HepG2 (cell line): Measurements from ENCODE around the gene CDKN2AIP. TPM values are rescaled to one million over a fixed set of nuclear protein-coding genes. Genes with fewer than 3 reads are reported as not detected.

Experiments
- CBFB ChIP-seq: sonication (generic); formaldehyde crosslinking; IDR thresholded peaks from 2 replicates; pipeline ENCODE4 v1.4.0; 2020; ENCODE audit warnings: missing genetic modification reagents
- GTF2F1 ChIP-seq: fragments of 150-350 bp; IDR thresholded peaks from 2 replicates; pipeline ENCODE4 v1.6.1; 2014; ENCODE audit warnings: low read length
- KLF16 ChIP-seq, 2 experiments: sonication (generic) in 1 of 2; formaldehyde crosslinking in 1 of 2; IDR thresholded peaks; 2 replicates each; pipeline versions ENCODE4 v1.6.1 to v1.8.0; 2016 to 2023; ENCODE audit warnings: missing genetic modification reagents in 2 of 2, missing compliant biosample characterization in 1 of 2
- NCOA1 ChIP-seq: sonication (generic); formaldehyde crosslinking; IDR thresholded peaks from 2 replicates; pipeline ENCODE4 v1.9.0; 2021; ENCODE audit warnings: missing genetic modification reagents
- PATZ1 ChIP-seq: sonication (generic); formaldehyde crosslinking; IDR thresholded peaks from 2 replicates; pipeline ENCODE4 v1.4.0; 2020; ENCODE audit warnings: missing genetic modification reagents
- SIN3B ChIP-seq: fragments of 150-350 bp; IDR thresholded peaks from 2 replicates; pipeline ENCODE4 v1.6.1; 2014; ENCODE audit warnings: low read length
- STAG1 ChIP-seq: sonication (generic); formaldehyde crosslinking; IDR thresholded peaks from 2 replicates; pipeline ENCODE4 v1.4.0; 2020; ENCODE audit warnings: missing genetic modification reagents
- TAF15 ChIP-seq: fragments of 200-400 bp; formaldehyde crosslinking; IDR thresholded peaks from one replicate; pipeline ENCODE4 v1.6.1; 2018; ENCODE audit warnings: mild to moderate bottlenecking, low read depth, low read length; ENCODE audit not compliant: poor library complexity, severe bottlenecking
- TIGD3 ChIP-seq: sonication (generic); formaldehyde crosslinking; IDR thresholded peaks from 2 replicates; pipeline ENCODE4 v1.5.1; 2020; ENCODE audit warnings: mild to moderate bottlenecking, missing genetic modification reagents, borderline replicate concordance
- UBTF ChIP-seq: sonication (generic); formaldehyde crosslinking; IDR thresholded peaks from 2 replicates; pipeline ENCODE4 v1.4.0; 2020; ENCODE audit warnings: mild to moderate bottlenecking, missing genetic modification reagents
- polyA plus RNA-seq, 8 experiments: library from polyadenylated mRNA; depleted of rRNA in 3 of 8; stranded (reverse) in 7 of 8; unstranded in 1 of 8; fragments of >200 nt; fragmentation: Illumina TruSeq in 4 of 8; extraction: Trizol in 4 of 8; gene quantifications; 2 replicates each; pipeline versions ENCODE4 v1.2.1 to v1.2.3, GENCODE V29; 2011 to 2016; ENCODE audit warnings: low read depth in 4 of 8, missing spikeins in 1 of 8, mixed read lengths in 1 of 8; ENCODE audit not compliant: insufficient read depth in 1 of 8
- total RNA-seq, 5 experiments: library from RNA; depleted of rRNA; stranded (reverse); fragments of >200 nt; fragmentation: Illumina TruSeq; extraction: Trizol; gene quantifications; 2 replicates each; pipeline ENCODE4 v1.2.3, GENCODE V29; 2016; ENCODE audit warnings: low read depth in 1 of 5
- TF ChIP-seq, protein P1 (sequence below): sonication (generic); formaldehyde crosslinking; IDR thresholded peaks from one replicate; pipeline ENCODE4 v1.5.1; 2020; ENCODE audit warnings: mild to moderate bottlenecking, missing genetic modification reagents; ENCODE audit errors: not compliant biosample characterization
- TF ChIP-seq, protein P2 (sequence below): sonication (generic); formaldehyde crosslinking; IDR thresholded peaks from 2 replicates; pipeline ENCODE4 v1.5.0; 2020; ENCODE audit warnings: missing genetic modification reagents

Gene CDKN2AIP
- total and polyA plus RNA-seq, 2 of the 13 experiments (the other 11 are each of a cell fraction or from before 2014, with no cell fraction given), result 17.0 to 18.7 TPM

DNA sequence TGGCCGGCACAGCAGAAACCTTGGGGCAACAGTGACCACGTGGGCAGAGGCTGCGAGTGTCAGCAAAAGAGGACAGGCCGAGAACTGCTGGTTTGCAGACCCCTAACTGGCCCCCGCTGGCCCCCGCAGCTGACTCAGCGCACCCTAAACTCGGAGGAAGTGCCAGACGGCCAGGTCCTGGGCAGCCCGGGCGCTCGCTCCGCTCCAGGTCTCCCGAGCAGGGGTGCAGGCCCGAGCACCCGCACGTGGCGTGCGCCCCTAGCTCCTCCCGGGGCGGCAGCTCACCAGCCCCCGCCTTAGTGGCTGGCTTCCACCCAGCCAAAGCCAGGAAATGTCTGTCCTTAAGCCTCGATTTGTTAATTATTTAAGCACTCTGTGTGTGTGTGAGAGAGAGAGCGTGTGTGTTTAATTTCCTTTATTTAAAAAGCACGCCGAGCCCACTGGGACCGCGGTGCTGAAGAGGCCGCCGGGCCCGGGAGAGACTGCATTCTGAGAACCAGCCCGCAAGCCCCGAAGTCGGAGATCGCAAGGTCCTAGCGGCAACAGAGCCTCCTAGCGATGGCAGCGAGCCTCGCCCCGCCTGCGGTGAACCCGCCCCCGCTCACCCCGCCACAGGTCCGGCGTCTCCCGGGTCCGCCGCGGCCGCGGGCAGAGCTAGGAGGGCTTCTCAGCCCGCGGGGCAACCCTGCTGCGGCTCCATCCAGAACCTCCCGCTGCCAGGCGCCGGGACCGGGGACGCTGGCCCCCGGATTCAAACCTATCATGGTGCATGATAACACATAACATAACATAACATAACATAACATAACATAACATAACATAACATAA is 45.9 kb upstream of the CDKN2AIP start (continued):
- TF ChIP-seq UBTF (peak; percentile 85), CBFB (CRISPR knock-in tag) (0 out of 2 replicates have a peak, but pooled peaks have one; percentile 34), KLF16 (CRISPR knock-in tag; IDR thresholded peaks at IDR 0.05) (0 out of 4 replicates have a peak, but pooled peaks of 1 of the 2 experiments have one; percentile 33), SIN3B (no peak), STAG1 (CRISPR knock-in tag) (peak; percentile 78), NCOA1 (peak; percentile 41; the same call in 1 of the 2 replicates), PATZ1 (CRISPR knock-in tag) (peak; percentile 74), GTF2F1 (no peak), TIGD3 (CRISPR knock-in tag) (0 out of 2 replicates have a peak, but pooled peaks have one; percentile 26), TAF15 (no peak)
- TF ChIP-seq, protein P1, sequence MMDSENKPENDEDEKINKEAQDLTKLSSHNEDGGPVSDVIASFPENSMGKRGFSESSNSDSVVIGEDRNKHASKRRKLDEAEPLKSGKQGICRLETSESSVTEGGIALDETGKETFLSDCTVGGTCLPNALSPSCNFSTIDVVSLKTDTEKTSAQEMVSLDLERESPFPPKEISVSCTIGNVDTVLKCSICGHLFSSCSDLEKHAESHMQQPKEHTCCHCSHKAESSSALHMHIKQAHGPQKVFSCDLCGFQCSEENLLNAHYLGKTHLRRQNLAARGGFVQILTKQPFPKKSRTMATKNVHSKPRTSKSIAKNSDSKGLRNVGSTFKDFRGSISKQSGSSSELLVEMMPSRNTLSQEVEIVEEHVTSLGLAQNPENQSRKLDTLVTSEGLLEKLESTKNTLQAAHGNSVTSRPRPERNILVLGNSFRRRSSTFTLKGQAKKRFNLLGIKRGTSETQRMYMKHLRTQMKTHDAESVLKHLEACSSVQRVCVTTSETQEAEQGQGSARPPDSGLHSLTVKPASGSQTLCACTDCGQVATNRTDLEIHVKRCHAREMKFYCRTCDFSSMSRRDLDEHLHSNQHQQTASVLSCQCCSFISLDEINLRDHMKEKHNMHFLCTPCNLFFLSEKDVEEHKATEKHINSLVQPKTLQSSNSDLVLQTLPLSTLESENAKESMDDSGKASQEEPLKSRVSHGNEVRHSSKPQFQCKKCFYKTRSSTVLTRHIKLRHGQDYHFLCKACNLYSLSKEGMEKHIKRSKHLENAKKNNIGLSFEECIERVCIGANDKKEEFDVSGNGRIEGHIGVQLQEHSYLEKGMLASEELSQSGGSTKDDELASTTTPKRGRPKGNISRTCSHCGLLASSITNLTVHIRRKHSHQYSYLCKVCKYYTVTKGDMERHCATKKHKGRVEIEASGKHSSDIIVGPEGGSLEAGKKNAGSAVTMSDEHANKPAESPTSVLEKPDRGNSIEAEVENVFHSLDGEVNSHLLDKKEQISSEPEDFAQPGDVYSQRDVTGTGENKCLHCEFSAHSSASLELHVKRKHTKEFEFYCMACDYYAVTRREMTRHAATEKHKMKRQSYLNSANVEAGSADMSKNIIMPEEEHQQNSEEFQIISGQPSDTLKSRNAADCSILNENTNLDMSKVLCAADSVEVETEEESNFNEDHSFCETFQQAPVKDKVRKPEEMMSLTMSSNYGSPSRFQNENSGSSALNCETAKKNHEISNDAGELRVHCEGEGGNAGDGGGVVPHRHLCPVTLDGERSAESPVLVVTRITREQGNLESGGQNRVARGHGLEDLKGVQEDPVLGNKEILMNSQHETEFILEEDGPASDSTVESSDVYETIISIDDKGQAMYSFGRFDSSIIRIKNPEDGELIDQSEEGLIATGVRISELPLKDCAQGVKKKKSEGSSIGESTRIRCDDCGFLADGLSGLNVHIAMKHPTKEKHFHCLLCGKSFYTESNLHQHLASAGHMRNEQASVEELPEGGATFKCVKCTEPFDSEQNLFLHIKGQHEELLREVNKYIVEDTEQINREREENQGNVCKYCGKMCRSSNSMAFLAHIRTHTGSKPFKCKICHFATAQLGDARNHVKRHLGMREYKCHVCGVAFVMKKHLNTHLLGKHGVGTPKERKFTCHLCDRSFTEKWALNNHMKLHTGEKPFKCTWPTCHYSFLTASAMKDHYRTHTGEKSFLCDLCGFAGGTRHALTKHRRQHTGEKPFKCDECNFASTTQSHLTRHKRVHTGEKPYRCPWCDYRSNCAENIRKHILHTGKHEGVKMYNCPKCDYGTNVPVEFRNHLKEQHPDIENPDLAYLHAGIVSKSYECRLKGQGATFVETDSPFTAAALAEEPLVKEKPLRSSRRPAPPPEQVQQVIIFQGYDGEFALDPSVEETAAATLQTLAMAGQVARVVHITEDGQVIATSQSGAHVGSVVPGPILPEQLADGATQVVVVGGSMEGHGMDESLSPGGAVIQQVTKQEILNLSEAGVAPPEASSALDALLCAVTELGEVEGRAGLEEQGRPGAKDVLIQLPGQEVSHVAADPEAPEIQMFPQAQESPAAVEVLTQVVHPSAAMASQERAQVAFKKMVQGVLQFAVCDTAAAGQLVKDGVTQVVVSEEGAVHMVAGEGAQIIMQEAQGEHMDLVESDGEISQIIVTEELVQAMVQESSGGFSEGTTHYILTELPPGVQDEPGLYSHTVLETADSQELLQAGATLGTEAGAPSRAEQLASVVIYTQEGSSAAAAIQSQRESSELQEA (CRISPR knock-in tag), result peak; percentile 12
- TF ChIP-seq, protein P2, sequence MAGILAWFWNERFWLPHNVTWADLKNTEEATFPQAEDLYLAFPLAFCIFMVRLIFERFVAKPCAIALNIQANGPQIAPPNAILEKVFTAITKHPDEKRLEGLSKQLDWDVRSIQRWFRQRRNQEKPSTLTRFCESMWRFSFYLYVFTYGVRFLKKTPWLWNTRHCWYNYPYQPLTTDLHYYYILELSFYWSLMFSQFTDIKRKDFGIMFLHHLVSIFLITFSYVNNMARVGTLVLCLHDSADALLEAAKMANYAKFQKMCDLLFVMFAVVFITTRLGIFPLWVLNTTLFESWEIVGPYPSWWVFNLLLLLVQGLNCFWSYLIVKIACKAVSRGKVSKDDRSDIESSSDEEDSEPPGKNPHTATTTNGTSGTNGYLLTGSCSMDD, result 0 out of 2 replicates have a peak, but pooled peaks have one; percentile 15
